GM18517 (cell line): Measurements from ENCODE around the gene ADAM15.

Experiments used
- ATAC-seq: cut with Tn5 transposase; IDR thresholded peaks from one replicate; pipeline ENCODE4 v1.9.1; 2021; ENCODE audit warnings: mild to moderate bottlenecking, moderate library complexity; ENCODE audit not compliant: unreplicated experiment

Gene ADAM15

DNA sequence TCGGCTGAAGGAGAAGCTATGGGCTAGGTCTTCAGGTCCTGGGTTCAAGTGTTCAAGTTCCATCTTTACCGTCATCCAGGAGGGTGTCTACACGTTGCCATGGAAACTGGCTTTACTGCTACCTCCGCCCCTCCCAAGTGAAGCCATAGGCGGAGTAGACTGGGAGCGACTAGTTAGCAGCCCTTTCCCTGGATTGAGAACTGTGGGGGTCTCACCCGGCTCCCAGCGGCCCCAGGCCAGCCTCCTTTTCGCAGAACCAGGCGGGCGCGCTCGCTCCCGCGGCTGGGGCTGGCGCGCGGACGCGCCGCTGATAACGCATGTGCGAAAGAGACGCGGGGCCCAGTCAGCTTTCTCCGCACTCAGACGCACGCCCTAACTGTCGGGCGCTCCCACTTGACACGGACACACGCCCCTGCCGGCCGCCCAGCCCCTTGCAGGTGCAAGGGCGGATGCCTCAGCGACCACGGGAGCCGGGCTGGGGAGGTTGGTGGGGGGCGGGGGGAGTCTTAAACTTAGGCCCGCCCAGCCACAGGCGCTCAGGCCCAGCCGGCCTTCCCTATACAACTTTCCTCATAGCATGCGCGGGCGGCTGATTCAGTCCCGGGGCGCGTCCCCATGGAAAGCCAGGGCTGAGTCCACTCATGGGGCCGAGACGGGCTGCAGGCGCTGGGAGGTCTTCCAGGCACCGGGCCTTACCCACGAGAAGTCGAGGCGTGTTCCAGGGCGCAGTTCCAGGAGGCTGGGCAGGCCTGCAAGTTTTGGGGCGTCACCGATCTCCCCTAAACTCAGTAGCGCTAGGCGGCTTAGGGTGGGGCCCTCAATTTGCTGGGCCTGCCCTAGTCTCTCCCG lies 19.8 kb downstream of the ADAM15 start:
- no peak for ATAC-seq

DNA sequence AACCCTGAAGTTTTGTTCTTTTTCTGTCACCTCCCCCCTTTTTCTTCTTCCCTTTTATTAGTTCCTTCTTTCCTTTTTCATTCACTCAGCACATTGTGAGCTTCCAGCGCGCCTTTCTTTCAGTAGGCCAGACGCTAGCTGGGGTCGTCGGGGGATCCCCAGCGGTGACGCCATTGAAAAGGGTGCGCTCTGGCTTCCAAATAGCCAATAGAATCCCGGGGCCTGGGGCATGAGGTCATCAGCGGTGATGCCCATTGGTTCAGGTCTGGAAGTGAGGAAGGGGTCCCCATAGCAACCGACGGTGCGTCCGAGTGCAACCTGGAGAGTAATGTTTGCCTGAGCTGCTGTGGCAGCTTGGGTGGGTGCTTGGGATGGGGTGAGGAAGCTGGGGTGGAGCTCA lies 20.6 kb downstream of the ADAM15 start:
- ATAC-seq: no peak

DNA sequence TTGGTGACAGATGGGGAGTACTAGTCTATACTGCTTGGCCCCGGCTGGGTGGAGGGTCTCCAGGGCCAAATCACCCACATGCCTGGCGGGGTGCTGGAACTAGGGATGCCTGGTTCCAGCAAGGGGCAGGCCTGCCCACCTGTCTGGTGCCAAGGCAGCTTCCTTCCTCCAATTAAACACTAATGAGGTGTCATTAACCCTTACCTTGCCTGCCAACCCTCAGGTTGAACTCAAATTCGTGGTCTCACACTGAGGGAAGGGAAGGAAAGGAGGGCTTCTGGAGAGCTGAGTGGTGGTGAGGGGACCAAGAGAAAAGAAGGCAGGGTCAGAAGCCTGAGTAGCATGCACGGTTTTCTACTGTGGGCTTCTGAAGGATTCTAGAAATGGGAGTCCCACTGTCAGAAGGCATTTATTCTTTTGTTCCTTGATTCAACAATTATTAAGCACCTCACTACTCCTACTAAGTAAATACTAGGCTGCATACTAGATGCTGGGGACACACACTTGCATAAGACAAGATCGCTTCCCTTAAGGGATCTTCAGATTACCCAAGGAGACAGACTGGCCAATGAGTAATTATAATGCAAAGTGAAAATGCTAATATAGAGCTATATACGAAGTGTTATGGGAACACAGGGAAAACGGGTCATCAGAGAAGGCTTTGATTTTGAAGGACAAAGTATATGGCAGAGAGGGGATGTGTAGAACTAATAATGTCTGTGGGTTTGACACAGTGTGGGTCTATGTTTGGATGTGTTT lies 21.6 kb downstream of the ADAM15 start:
- ATAC-seq: no peak

DNA sequence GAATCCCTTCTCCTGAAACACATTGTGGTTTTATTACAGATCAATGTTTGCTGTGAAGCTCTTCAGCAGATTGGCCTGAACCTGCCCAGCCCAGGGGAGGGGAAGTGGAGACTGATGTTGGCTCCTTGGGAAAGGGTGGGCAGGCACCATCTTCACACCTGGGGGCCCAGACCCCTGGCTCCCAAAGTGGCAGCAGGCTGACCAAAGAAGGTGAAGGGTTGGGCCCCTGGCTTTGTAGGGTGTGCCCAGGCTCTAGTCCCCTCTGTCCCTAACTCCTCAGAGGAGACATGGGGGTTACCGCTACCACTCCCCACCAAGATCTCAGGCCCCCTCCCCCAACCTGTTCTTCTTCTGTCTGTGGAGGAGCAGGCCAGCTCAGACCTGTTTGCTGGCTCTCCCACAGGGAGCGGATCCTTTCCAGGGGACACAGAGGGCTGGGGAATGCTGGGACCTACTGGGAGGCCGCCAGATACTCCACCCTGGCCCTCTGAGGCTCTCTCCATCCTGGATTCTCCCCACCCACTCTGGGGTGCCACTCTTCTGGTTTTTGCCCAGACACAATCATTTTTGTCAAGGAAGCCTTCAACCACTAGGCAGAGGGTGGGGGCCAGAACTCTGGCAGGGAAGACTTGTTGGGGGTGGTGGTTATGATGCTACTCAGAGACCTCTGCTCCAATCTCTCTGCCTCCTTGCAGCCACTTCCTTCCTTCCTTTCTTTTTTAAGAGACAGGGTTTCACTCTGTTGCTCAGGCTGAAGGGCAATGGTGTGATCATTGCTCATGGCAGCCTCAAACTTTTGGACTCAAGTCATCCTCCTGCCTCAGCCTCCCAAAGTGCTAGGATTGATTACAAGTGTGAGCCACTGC lies 22.5 kb downstream of the ADAM15 start:
- ATAC-seq: no peak

DNA sequence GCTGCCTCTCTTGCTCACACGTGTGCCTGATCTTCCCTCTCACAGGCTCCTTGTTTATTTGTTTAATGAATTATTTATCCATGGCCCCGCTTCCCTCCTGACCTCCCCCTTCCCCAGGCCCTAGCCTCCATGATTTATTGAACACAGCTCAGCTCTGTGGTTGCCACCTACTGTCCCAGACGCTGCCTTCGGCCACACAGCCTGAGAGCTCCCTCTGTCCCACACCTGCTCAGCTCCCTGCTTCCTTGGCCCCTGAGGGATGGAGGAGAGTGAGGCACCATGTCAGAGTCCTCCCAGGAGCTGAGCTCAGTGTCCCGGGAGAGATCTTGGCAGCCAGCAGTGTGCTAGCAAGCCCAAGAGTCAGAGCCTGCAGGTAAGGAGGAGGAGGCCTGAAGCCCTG lies 24.4 kb downstream of the ADAM15 start:
- no peak for ATAC-seq

DNA sequence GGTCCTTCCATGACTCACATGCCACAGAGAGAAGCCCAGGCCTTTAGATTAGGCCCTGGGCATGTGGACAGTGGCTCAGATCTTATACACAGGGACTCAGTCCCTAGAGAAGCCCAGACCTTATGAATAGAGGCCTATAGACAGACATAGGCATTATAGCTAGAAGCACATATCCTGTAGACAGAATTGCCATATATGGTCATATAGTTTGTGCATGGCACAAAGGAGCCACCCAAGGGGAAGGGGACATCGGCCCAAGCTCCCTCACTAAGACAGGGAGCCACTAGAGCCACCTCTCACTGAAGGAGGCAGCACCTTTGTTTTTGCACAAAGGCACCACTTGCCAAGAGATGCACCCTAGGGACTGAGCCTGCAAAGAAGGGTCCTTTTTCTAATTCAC lies 25.3 kb downstream of the ADAM15 start:
- ATAC-seq: no peak

DNA sequence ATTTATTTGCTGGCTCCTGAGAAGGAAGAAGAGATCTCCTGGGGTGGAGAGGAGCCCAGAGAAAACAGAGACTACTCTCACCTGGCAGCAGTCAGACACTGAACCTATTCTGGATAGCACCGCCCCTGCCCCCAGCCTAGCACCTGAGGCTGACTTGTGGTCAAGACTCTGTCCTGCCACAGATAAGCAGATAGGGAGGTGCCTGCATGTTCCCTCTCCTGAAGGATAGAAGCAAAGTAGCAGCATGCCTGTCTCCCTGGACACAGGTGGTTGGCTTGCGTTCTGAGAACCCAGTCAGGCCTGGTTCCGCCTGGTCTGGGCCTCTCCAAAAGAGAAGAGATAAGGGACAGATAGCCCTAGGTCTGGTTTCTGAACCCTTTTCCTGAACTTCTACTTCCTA lies 26.2 kb downstream of the ADAM15 start:
- ATAC-seq: no peak

DNA sequence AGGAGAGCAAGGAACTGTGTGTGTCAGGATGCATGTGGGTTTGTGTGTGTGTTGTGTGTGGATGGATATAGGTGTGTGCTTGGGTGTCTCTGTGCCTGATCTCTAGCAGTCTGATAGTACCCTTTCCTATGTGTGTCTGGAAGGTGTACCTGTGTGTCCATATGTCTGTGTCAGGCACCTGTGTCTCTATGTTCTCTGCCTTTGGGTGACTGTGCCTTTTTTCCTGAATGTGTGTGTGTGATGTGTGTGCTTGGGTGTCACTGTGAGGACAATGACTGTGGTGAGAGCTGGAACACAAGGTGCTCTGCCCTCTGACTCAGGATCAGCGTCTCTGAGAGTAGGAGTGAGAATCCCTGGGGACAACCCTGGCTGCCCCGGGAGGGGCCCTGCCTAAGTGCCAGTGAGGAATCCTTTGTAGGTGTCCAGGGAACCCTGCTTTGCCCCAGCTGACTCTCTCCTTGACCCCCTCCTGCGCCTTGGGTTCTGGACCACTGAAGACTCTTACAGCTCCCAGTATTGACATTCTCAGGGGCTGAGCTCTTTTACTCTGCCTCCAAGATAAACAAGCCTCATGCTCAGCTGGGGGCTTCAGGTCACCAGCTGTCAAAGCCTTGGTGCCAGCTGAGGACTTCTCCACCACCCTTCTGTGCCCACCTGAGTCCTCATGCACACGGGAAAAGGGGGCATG lies 26.8 kb downstream of the ADAM15 start:
- ATAC-seq: no peak

DNA sequence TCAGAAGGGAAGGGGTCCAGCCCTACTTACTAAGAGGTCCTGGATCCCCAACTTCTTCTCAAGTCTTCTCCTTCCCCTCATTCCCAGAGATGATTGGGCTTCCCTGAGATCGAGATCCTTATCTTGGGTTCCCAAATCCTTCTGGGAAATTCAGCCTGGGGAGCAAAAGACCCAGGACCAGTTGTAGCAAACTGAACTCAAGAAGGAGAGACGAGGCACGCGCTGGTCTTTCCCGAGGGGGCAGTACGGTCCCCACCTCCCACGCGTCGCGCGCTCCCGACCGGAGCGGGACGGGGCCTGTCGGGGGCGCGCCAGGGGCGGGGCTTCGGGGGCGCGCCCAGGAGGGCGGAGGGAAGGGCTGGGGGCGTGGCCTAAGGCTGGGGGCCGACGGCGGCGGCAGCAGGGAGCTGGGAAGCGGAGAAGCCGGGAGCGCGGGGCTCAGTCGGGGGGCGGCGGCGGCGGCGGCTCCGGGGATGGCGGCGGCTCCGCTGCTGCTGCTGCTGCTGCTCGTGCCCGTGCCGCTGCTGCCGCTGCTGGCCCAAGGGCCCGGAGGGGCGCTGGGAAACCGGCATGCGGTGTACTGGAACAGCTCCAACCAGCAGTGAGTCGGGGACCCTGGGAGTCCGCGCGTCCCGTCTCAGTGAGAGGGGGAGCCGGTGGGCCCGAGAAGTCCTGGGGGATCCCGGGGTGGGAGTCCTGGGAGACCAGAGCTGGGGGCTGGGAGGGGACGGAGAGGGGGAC lies 27.5 kb downstream of the ADAM15 start, which contains the start of gene EFNA3:
TSS of gene EFNA3 (plus strand) at position 369 of the 741 bp plus-strand sequence. CDS start at position 474, 105 bp downstream.
- no peak for ATAC-seq

DNA sequence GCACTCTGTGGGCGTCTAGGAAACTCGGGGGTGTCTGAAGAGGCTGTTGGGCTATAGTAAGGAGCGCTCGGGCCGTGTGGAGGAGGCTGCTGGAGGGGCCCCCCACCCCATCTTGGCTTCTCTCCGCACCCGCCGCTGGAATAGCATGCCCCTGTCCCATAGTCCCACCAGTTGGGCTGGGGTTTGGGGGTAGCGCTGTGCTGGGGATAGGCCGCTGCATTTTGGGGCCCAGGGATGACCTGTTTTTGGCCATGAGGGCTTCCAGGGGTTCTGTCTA lies 28.0 kb downstream of the ADAM15 start:
- ATAC-seq: no peak

DNA sequence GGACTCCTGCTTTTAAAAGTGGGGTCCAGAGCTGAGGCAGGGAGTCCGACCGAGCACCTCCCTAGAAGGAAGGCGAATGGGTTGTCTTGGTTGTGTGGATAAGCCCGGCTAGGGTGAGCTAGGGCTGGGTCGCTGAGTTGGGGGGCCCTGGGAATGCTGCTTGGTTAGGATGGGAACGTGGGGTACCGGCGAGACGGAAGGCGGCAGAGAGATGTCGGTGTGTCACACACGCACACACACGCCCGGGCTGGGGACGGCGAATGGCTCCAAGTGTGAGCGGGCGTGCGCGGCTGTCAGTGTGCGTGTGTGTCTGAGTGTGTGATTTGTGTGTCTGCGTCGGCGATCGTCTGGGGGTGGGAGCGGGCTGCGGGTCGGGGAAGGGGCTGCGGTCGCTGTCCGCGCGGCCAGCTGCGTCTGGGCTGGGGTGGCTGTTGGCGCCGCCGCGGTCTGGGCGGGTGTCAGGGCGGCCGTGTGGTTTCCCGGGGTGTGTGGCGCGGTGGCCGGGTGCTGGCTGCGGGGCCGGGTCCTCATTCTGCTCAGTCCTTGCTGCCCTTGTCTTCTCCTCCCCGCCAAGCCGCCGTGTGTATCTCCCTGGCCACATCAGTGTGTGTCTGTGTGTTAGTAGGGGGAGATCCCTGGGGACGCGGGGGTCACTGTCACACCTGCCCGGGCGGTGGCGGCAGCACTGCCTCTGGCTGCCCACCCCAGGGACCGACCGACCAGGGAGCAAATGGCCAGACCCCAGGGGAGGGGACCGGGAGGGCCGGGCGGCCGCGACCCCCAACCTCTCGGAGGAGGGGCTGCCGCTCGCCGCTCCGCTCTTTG lies 28.6 kb downstream of the ADAM15 start:
- no peak for ATAC-seq

DNA sequence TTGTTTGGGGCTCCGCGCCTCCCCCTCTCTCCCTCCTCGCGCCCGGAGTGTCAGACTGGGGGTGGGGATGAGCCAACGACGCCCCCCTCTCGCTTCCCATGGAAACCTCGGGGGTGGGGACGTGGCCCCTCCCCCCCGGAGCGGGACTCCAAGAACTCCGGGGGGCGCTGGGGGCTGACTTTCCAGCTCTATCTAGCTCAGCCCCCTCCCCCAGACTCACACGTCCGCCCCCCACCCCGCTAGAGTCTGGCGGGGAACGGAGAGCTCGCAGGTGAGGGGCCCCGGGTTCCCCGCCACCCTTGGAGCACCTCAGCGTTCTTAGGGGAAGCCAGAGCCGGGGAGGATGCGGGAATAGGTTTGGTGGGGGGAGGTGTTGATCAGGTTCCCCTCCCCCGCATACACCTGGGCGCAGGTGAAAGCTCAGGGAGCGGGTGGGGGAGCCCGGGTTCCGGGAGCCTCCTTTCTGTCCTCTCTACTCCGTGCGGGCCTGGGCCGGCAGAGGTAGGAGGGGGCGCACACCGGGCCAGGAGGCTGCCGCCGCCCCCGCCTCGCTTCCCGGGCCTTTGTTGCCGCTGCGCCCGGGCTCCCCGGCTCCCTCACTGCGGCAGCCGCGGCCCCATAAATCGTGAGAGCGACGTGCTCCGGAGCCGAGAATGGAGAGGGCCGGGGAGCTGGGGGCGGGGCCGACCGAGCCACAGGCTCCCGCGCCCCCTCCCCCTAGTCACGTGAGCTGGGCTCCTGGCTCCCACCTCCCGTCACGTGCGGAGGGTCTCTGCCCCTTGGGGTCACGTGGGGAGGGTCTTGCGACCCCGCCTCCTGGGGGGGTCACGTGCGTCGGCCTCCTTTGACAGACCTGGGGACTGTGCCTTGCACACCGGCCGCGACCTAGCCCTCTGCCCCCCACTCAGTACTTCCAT lies 29.5 kb downstream of the ADAM15 start:
- ATAC-seq: no peak

DNA sequence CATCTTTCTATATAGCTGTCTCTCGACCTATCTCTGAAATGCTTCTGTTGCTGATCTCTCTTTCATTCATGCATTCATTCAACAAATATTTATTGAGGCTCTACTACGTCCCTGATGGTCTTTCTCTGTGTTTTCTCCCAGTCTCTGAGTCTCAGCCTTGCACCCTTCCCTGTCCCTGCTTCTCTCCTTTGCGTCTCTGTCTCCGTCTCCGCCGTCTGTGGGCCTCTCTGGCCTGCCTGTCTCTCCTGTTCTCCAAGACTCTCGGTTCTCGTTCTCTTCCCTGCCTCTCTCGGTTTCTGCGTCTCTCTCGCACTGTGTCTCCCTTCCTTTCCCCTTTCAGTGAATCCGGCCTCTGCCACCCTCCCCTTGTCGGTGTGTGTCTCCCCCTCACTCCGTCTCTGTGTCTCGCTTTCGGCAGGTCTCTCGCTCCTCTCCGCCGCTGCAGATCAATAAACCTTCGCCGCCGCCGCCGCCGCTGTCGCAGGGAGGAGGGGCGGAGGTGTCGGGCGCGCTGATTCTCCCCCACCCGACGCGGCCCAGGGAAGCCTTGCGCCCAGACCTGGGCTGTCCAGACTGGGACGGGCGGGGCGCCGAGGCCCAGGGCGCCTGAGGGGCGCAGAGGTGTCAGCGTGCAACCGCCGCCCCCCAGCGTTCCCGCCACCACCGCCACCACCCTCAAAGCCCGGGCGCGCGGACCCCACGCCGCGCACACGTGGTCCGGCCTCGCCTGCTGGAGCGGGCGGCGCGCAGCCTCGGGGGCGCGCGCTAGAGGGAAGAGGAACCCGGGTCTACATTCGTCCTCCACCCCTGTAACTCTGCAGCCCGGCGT lies 30.6 kb downstream of the ADAM15 start:
- ATAC-seq: no peak

DNA sequence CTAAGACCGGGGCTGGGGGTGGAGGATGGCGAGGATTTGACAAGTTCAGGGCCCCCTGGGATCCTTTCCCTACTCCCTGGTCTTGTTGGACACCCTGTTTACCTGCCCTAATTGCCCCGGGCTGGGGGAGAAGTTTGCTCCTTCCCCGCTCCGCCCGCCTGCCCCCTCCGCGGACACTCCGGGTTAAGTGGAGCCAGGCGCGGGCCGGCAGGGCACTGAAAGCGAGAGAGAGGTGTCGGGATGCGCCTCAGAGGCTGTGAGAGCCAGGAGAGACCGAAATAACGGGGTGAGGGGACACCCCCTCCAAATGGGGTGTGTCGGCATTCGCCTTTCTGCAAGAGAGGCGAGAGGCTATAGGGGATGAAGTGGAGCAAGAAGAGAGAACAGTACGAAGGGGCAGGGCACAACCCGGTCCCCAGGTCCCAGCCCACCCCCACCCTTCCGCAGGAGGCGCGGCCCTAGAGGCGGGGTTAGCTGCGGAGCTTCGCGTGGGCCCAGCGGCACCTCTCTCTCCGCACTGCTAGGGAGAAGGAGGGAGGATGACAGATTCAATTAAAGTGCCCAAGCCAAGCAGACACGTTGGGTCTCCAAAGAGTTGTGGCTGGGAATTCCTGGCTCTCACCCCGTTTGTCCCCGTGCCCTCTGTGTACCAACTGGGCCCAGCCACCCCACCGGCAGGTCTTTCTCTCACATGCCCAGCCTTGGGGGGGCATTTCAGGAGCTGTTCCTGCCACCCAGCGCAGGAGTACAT lies 31.4 kb downstream of the ADAM15 start:
- no peak for ATAC-seq

DNA sequence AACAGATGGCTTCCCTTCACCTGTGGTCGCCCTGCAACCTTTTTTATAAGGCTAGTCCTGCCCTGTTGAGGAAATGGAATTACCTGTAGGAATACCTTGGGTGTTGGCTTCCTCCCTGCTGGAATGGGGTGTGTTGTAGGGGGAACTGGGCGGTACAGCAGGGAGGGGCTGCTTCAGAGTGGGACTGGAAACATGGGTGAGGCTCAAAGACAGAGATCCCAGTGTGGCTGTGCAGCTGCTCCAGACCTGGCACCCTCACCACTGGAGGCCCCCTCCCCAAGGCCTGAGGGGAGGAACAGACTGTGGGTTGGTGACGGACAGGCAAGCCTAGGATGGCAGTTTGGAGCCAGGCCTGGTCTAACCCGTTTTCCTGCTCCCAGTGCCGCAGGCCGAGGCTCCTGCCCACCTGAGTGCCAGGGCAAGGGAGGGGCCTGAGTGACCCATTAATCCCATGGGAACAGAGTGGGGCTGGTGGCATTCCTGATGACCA lies 32.0 kb downstream of the ADAM15 start:
- ATAC-seq: no peak

DNA sequence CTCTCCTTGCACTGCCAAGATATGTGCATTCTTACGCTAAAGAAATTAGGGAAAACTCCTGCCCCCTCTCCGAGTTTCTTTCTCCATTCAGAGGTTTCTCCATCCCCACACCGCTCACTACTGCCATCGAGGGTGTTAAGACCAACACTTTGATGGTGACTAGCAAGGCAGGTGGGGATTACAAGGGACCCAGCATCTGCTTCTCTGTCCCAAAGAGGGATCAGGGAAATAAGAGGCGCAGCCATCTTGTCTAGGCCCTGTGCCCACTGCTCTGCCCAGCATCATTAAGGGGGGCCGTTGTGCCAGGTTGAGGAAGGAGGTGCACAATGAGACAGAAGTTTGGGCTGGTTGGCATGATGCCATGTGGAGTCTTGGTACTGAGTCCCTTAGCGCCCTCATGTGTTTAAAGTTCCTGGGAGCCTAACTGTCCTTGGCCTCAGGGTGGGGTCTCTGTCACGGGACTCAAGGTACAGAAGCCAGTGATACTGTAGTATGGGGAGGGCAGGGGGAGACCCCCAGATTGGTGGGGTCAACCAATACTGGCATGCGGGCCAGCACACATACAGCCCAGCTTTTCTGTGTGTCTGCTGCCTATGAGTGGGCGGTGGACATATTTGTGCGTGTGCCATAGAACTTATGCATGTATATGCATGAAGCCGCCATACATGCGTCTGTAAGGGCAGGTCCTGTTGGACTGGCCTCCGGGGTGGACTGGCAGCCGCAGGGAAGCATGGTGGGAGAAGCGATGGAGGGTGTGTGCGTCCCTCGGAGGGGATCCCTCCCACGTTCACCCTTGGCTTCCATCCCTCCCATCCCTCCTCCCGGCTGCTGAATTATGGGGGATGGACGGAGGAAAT lies 33.0 kb downstream of the ADAM15 start:
- no peak for ATAC-seq
